HEK293 (cell line): ENCODE results near the gene ADAMTS5.

ENCODE experiments used
- CTCF ChIA-PET: fragments of 350-600 bp; formaldehyde crosslinking; extraction: SDS; loops from one replicate; lab custom pipeline; 2021; ENCODE audit warnings: antibody characterized with exemption; lab: Yijun Ruan, JAX
- POLR2A ChIA-PET: fragments of 300-600 bp; formaldehyde crosslinking; extraction: SDS; loops from one replicate; lab custom pipeline; 2020; ENCODE audit warnings: antibody characterized with exemption, inconsistent platforms; lab: Yijun Ruan, JAX
- H3K27ac ChIP-seq: fragments of 200-500 bp; sonication (Bioruptor generic); 2 replicates; pipeline ENCODE4 v1.5.1; 2014; ENCODE audit warnings: low read depth, low read length, control low read depth, inconsistent platforms; ENCODE audit errors: extremely low read depth
- H3K36me3 ChIP-seq, 2 experiments: fragments of 200-500 bp in 1 of 2; sonication (Bioruptor generic) in 1 of 2; 1 replicate in 1 of 2; 2 replicates in 1 of 2; pipeline ENCODE4 v1.5.1; 2014 to 2017; ENCODE audit warnings: inconsistent platforms in 2 of 2, low read length in 2 of 2; ENCODE audit not compliant: control insufficient read depth in 2 of 2, insufficient read depth in 1 of 2
- H3K4me1 ChIP-seq: fragments of 200-500 bp; sonication (Bioruptor generic); 2 replicates; pipeline ENCODE4 v1.5.1; 2014; ENCODE audit warnings: mild to moderate bottlenecking, low read length, inconsistent platforms; ENCODE audit not compliant: control insufficient read depth, insufficient read depth
- H3K4me3 ChIP-seq: 2 replicates; pipeline ENCODE4 v1.5.1; 2011; ENCODE audit warnings: low read depth, mild to moderate bottlenecking, control low read depth, low read length, moderate library complexity
- H3K9me3 ChIP-seq: fragments of 200-500 bp; sonication (Bioruptor generic); 2 replicates; pipeline ENCODE4 v1.5.1; 2014; ENCODE audit warnings: low read depth, low read length, inconsistent platforms; ENCODE audit not compliant: control insufficient read depth, insufficient read depth
- GLIS1 ChIP-seq: fragments of 450-650 bp; formaldehyde crosslinking; IDR thresholded peaks from 2 replicates; pipeline ENCODE4 v1.5.1; 2016; ENCODE audit warnings: missing biosample characterization, missing genetic modification characterization
- MEIS1 ChIP-seq: sonication (generic); formaldehyde crosslinking; IDR thresholded peaks from 2 replicates; pipeline ENCODE4 v1.8.1; 2022; ENCODE audit warnings: missing genetic modification reagents, mild to moderate bottlenecking, borderline replicate concordance
- ZBTB20 ChIP-seq: fragments of 450-650 bp; formaldehyde crosslinking; IDR thresholded peaks from 2 replicates; pipeline ENCODE4 v1.5.1; 2016; ENCODE audit warnings: missing biosample characterization, missing genetic modification characterization
- ZNF10 ChIP-seq: fragments of 450-650 bp; formaldehyde crosslinking; IDR thresholded peaks from 2 replicates; pipeline ENCODE4 v1.5.1; 2017; ENCODE audit warnings: missing biosample characterization, missing genetic modification characterization
- ZNF112 ChIP-seq: fragments of 450-650 bp; formaldehyde crosslinking; IDR thresholded peaks from 2 replicates; pipeline ENCODE4 v1.5.0; 2017; ENCODE audit warnings: missing biosample characterization, missing genetic modification characterization
- ZNF138 ChIP-seq: fragments of 450-650 bp; formaldehyde crosslinking; IDR thresholded peaks from 2 replicates; pipeline ENCODE4 v1.5.1; 2016; ENCODE audit warnings: missing biosample characterization, missing genetic modification characterization, borderline replicate concordance
- ZNF19 ChIP-seq: fragments of 450-650 bp; formaldehyde crosslinking; IDR thresholded peaks from 2 replicates; pipeline ENCODE4; 2016; ENCODE audit warnings: missing biosample characterization, missing genetic modification characterization, low read depth
- ZNF211 ChIP-seq: fragments of 450-650 bp; formaldehyde crosslinking; IDR thresholded peaks from 2 replicates; pipeline ENCODE4 v1.5.1; 2016; ENCODE audit warnings: low read depth, missing biosample characterization, missing genetic modification characterization
- ZNF221 ChIP-seq: fragments of 450-650 bp; formaldehyde crosslinking; IDR thresholded peaks from 2 replicates; pipeline ENCODE4 v1.5.1; 2017; ENCODE audit warnings: missing biosample characterization, missing genetic modification characterization, borderline replicate concordance
- ZNF239 ChIP-seq: fragments of 450-650 bp; formaldehyde crosslinking; IDR thresholded peaks from 2 replicates; pipeline ENCODE4 v1.5.1; 2016; ENCODE audit warnings: missing biosample characterization, missing genetic modification characterization
- ZNF37A ChIP-seq: fragments of 450-650 bp; IDR thresholded peaks from 2 replicates; pipeline ENCODE4 v1.5.1; 2018; ENCODE audit warnings: missing biosample characterization, missing genetic modification characterization
- ZNF404 ChIP-seq: fragments of 450-650 bp; formaldehyde crosslinking; IDR thresholded peaks from 2 replicates; pipeline ENCODE4 v1.5.1; 2017; ENCODE audit warnings: missing biosample characterization, missing genetic modification characterization
- ZNF529 ChIP-seq: fragments of 450-650 bp; formaldehyde crosslinking; IDR thresholded peaks from 2 replicates; pipeline ENCODE4 v1.5.1; 2017; ENCODE audit warnings: missing genetic modification characterization, missing biosample characterization; ENCODE audit not compliant: insufficient replicate concordance
- ZNF560 ChIP-seq: fragments of 450-650 bp; formaldehyde crosslinking; IDR thresholded peaks from 2 replicates; pipeline ENCODE4 v1.5.1; 2017; ENCODE audit warnings: missing biosample characterization, missing genetic modification characterization, borderline replicate concordance
- ZNF596 ChIP-seq: fragments of 450-650 bp; IDR thresholded peaks from 2 replicates; pipeline ENCODE4 v1.5.0; 2018; ENCODE audit warnings: missing biosample characterization, mild to moderate bottlenecking, missing genetic modification characterization, moderate library complexity
- TF ChIP-seq, protein P1 (sequence below): fragments of 450-650 bp; formaldehyde crosslinking; IDR thresholded peaks from 2 replicates; pipeline ENCODE4 v1.5.1; 2016; ENCODE audit warnings: missing biosample characterization, missing genetic modification characterization
- TF ChIP-seq, protein P2 (sequence below): sonication (generic); formaldehyde crosslinking; IDR thresholded peaks from 2 replicates; pipeline ENCODE4 v1.8.1; 2022; ENCODE audit warnings: mild to moderate bottlenecking, moderate library complexity, missing genetic modification reagents
- TF ChIP-seq, protein P3 (sequence below): fragments of 450-650 bp; IDR thresholded peaks from 2 replicates; pipeline ENCODE4 v1.5.1; 2018; ENCODE audit warnings: missing biosample characterization, mild to moderate bottlenecking, missing genetic modification characterization
- TF ChIP-seq, protein P4 (sequence below): fragments of 450-650 bp; formaldehyde crosslinking; IDR thresholded peaks from 2 replicates; pipeline ENCODE4 v1.5.1; 2017; ENCODE audit warnings: missing biosample characterization, missing genetic modification characterization

Gene ADAMTS5

DNA sequence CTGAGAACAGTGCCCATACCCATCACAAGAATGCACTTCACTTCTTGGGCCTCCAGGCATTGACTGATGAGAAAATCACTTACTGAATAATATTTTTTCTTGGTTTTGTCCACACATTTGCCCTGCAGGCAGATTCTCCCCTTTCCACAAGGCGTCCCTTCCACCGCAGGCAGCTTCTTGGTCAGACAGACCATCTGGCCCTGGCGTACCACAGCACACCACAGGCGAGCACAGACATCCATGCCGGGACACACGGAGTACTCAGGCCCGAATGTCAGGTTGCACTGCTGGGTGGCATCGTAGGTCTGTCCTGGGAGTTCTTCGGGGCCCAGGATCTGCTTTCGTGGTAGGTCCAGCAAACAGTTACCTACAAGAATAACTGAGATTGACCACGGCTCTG lies 32.5 kb downstream of the ADAMTS5 start (continued):
- TF ChIP-seq ZNF138 (tag by site-specific recombination) (no peak), ZNF211 (tag by site-specific recombination) (no peak)

DNA sequence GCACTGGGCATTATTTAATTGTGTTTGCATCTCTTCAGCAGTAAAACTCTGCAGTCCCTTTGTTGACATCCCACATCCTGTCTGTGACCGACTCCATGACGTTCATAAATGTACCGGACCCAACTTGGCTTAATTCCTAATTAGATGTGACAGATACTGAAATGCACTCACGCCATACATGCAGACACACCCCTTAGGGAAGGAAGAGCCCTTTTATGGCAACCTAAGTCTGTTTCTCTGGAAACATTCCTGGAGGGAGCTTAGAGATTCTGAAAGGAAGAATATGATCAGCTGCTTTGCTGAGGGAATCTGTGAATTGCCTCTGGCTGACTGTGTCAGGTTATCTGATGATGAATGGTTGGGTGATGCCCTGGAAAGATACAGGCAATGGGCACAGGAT lies 33.4 kb downstream of the ADAMTS5 start:
- TF ChIP-seq, protein P1, sequence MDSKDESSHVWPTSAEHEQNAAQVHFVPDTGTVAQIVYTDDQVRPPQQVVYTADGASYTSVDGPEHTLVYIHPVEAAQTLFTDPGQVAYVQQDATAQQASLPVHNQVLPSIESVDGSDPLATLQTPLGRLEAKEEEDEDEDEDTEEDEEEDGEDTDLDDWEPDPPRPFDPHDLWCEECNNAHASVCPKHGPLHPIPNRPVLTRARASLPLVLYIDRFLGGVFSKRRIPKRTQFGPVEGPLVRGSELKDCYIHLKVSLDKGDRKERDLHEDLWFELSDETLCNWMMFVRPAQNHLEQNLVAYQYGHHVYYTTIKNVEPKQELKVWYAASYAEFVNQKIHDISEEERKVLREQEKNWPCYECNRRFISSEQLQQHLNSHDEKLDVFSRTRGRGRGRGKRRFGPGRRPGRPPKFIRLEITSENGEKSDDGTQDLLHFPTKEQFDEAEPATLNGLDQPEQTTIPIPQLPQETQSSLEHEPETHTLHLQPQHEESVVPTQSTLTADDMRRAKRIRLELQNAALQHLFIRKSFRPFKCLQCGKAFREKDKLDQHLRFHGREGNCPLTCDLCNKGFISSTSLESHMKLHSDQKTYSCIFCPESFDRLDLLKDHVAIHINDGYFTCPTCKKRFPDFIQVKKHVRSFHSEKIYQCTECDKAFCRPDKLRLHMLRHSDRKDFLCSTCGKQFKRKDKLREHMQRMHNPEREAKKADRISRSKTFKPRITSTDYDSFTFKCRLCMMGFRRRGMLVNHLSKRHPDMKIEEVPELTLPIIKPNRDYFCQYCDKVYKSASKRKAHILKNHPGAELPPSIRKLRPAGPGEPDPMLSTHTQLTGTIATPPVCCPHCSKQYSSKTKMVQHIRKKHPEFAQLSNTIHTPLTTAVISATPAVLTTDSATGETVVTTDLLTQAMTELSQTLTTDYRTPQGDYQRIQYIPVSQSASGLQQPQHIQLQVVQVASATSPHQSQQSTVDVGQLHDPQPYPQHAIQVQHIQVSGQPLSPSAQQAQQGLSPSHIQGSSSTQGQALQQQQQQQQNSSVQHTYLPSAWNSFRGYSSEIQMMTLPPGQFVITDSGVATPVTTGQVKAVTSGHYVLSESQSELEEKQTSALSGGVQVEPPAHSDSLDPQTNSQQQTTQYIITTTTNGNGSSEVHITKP (tag by site-specific recombination) = no peak
- POLR2A ChIA-PET = no interaction called here

DNA sequence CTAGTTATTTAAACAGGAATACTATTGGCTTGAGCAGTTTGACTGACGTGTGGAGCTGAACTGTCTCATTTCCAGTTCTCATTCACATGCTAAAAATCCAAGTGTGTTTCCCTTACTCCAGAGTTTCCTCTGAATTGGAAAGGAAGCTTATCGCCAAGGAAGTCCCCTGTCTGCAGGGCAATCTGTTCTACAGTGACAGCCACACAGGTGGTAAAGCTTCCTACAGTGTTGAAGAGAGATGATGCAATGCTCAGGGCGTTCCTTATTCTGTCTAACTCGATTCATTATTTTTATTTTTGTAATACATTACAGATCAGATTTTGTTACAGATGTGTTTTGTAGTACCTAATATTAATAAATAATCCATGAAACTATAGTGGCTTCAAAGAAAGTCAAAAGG lies 41.3 kb downstream of the ADAMTS5 start:
- ChIA-PET POLR2A (no interaction called here), CTCF (no interaction called here)
- Histone ChIP-seq H3K4me3 (no peak overlapping the region), H3K36me3 (0 out of 3 replicates have a peak, but pooled peaks cover 0 to 4% of the 10 kb centered on the region in 2 experiments), H3K27ac (no peak overlapping the region), H3K4me1 (no peaks in the 10 kb centered on the region), H3K9me3 (no peaks in the 10 kb centered on the region)
- TF ChIP-seq ZNF560 = no peak
- no peak for TF ChIP-seq ZNF37A (tag by site-specific recombination)
- TF ChIP-seq ZNF404 (tag by site-specific recombination) = no peak
- no peak for TF ChIP-seq ZNF221 (tag by site-specific recombination)
- no peak for TF ChIP-seq ZNF239 (tag by site-specific recombination)
- no peak for TF ChIP-seq ZNF596 (tag by site-specific recombination)
- TF ChIP-seq, protein P2, sequence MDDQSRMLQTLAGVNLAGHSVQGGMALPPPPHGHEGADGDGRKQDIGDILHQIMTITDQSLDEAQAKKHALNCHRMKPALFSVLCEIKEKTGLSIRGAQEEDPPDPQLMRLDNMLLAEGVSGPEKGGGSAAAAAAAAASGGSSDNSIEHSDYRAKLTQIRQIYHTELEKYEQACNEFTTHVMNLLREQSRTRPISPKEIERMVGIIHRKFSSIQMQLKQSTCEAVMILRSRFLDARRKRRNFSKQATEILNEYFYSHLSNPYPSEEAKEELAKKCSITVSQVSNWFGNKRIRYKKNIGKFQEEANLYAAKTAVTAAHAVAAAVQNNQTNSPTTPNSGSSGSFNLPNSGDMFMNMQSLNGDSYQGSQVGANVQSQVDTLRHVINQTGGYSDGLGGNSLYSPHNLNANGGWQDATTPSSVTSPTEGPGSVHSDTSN (CRISPR knock-in tag) = no peak
- TF ChIP-seq GLIS1 (tag by site-specific recombination) = no peak
- no peak for TF ChIP-seq MEIS1 (CRISPR knock-in tag)
- no peak for TF ChIP-seq ZNF10 (tag by site-specific recombination)
- TF ChIP-seq ZNF19 (tag by site-specific recombination) = no peak
- TF ChIP-seq, protein P3, sequence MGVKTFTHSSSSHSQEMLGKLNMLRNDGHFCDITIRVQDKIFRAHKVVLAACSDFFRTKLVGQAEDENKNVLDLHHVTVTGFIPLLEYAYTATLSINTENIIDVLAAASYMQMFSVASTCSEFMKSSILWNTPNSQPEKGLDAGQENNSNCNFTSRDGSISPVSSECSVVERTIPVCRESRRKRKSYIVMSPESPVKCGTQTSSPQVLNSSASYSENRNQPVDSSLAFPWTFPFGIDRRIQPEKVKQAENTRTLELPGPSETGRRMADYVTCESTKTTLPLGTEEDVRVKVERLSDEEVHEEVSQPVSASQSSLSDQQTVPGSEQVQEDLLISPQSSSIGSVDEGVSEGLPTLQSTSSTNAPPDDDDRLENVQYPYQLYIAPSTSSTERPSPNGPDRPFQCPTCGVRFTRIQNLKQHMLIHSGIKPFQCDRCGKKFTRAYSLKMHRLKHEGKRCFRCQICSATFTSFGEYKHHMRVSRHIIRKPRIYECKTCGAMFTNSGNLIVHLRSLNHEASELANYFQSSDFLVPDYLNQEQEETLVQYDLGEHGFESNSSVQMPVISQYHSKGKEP (tag by site-specific recombination) = no peak
- TF ChIP-seq, protein P4, sequence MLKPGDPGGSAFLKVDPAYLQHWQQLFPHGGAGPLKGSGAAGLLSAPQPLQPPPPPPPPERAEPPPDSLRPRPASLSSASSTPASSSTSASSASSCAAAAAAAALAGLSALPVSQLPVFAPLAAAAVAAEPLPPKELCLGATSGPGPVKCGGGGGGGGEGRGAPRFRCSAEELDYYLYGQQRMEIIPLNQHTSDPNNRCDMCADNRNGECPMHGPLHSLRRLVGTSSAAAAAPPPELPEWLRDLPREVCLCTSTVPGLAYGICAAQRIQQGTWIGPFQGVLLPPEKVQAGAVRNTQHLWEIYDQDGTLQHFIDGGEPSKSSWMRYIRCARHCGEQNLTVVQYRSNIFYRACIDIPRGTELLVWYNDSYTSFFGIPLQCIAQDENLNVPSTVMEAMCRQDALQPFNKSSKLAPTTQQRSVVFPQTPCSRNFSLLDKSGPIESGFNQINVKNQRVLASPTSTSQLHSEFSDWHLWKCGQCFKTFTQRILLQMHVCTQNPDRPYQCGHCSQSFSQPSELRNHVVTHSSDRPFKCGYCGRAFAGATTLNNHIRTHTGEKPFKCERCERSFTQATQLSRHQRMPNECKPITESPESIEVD (tag by site-specific recombination) = no peak
- TF ChIP-seq ZBTB20 = no peak
- no peak for TF ChIP-seq ZNF112
- no peak for TF ChIP-seq ZNF529 (tag by site-specific recombination)

More for the DNA sequence above, 33.4 kb downstream of the ADAMTS5 start:
- Histone ChIP-seq H3K9me3 (no peaks in the 10 kb centered on the region), H3K4me1 (no peaks in the 10 kb centered on the region), H3K36me3 (peaks cover 0 to 13% of the 10 kb centered on the region in 2 experiments; a peak in 2 of 3 replicates), H3K27ac (no peak overlapping the region), H3K4me3 (no peak overlapping the region)
- CTCF ChIA-PET = interaction anchor here (0.9 kb wide), 1 partner anchor 10 kb away, joined by 3 read pairs; no protein-coding TSS in a partner anchor
